ENCODE data around the gene SGPL1.
A peak's percentile ranks its signal among the peaks of the same experiment; 100 is the strongest.

Gene SGPL1

DNA sequence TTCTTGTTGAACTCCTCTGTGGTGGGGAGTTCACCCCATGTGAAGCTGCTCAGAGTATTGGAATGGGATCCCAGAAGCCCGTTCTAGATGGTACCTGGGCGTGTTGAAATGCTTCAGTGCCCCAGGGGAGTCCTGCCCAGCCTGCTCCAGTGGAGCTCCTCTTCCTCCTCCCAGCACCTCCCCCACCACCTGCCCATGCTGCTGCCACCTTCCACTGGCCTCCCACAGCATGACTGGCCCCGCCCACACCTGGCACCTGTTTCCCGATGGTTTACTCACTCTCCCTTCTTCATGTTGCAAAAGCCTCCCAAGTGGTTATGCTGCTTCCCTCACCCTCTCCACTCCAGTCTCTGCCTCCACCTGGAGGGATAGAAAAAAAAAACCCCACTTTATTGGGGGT, 104.8 kb downstream of the SGPL1 start:
- TF ChIP-seq, protein P1, sequence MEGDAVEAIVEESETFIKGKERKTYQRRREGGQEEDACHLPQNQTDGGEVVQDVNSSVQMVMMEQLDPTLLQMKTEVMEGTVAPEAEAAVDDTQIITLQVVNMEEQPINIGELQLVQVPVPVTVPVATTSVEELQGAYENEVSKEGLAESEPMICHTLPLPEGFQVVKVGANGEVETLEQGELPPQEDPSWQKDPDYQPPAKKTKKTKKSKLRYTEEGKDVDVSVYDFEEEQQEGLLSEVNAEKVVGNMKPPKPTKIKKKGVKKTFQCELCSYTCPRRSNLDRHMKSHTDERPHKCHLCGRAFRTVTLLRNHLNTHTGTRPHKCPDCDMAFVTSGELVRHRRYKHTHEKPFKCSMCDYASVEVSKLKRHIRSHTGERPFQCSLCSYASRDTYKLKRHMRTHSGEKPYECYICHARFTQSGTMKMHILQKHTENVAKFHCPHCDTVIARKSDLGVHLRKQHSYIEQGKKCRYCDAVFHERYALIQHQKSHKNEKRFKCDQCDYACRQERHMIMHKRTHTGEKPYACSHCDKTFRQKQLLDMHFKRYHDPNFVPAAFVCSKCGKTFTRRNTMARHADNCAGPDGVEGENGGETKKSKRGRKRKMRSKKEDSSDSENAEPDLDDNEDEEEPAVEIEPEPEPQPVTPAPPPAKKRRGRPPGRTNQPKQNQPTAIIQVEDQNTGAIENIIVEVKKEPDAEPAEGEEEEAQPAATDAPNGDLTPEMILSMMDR (IDR thresholded peaks at IDR 0.05; ENCODE audit: unreplicated experiment in 3 of 3), result no peak
- peaks cover 24% of the 10 kb centered on the region for H3K4me1 Mint-ChIP-seq
- no peaks in the 10 kb centered on the region for H3K36me3 Mint-ChIP-seq (ENCODE audit: low read depth)
- no peak overlapping the region for H3K4me3 Mint-ChIP-seq
- no peak overlapping the region for H3K27ac Mint-ChIP-seq
- peaks cover 20% of the 10 kb centered on the region for H3K27me3 Mint-ChIP-seq (ENCODE audit: low read depth)
- H3K9me3 Mint-ChIP-seq, result no peaks in the 10 kb centered on the region

DNA sequence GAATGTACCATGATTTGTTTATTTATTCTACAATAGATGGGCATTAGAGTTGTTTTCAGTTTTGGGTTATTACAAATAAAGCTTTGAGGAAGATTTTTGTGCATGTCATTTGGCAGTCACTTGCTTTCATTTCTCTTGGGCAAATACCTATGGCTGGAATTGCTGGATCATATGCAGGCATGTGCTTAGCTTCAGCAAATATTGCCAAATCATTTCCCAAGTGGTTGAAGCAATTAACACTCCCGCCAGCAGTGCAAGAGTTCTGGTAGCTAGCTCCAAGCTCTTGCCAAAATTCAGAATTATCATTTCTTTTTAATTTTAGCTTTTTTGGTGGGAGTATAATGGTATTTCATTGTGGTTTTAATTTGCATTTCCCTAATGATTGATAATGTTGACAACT, 105.5 kb downstream of the SGPL1 start:
- H3K4me3 Mint-ChIP-seq, result no peak overlapping the region
- no peaks in the 10 kb centered on the region for H3K36me3 Mint-ChIP-seq (ENCODE audit: low read depth)
- peaks cover 20% of the 10 kb centered on the region for H3K27me3 Mint-ChIP-seq (ENCODE audit: low read depth)
- TF ChIP-seq, protein P1 (IDR thresholded peaks at IDR 0.05; ENCODE audit: unreplicated experiment in 3 of 3), result no peak
- no peaks in the 10 kb centered on the region for H3K9me3 Mint-ChIP-seq
- peaks cover 24% of the 10 kb centered on the region for H3K4me1 Mint-ChIP-seq
- H3K27ac Mint-ChIP-seq, result no peak overlapping the region

DNA sequence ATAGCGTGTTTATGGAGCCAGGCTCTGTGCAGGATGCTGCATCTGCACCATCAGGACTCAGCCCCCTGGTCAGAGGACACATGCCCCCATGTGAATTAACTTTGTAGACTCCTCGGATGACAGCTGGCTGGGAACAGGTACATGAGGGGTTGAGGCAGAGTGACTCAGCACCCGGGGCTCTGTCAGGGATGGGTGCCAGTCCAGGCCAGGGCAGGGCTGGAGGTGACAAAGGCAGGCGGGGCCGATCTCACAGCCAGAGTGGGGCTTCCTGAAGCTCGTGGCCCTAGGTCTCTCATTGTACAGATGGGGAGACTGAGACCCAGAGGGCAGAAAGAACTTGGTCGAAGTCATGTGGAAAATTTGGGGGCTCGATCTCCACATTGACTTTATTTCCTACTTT, 107.9 kb downstream of the SGPL1 start:
- TF ChIP-seq, protein P1 (IDR thresholded peaks at IDR 0.05; ENCODE audit: unreplicated experiment in 3 of 3), result no peak
- Mint-ChIP-seq H3K27ac (no peak overlapping the region), H3K4me1 (peaks cover 36% of the 10 kb centered on the region), H3K9me3 (no peaks in the 10 kb centered on the region), H3K36me3 (ENCODE audit: low read depth) (no peaks in the 10 kb centered on the region), H3K27me3 (ENCODE audit: low read depth) (peaks cover 37% of the 10 kb centered on the region), H3K4me3 (no peak overlapping the region)

DNA sequence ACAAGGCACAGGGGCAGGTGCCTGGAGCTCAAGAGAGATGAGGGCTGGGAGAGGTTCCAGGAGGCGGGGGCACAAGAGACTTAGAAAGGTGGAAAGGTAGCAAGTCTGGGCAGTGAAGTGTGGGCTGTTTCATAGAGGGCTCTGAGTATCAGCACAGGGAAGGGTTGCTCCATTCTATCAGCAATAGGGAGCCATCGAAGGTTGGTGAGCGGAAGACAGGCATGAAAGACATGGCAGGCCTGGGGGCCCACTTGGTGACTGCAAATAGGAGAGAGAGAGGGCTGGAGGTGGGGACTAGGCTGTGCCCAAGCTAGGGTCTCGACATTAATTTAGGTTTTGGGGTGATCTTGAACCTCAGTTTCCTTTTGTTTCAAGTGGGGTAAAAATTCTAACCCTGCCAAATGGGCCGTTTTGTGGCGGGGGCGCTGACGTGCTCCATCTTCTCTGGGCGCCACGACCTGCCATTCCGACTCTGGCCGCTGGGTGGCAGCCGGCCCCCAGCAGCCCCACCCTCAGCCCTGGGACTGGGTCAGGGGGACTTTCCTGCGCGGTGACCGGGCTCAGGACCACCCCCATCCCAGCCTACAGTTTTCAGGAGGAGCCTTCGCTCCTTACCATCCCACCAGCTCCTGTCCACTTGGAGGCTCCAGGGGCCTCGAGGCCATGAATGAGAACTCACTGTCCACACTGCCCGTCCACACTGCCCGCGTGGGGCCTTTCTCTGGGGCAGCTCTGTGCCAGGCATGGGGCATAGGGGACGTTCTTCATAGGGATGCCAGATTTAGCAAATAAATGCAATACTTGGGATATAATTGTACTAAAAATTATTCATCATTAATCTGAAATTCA, 109.9 kb downstream of the SGPL1 start:
- H3K4me1 Mint-ChIP-seq, result peaks cover 47% of the 10 kb centered on the region
- H3K36me3 Mint-ChIP-seq (ENCODE audit: low read depth), result no peaks in the 10 kb centered on the region
- TF ChIP-seq, protein P1 (IDR thresholded peaks at IDR 0.05; ENCODE audit: unreplicated experiment in 3 of 3), result peak; percentile 96 to 99 (median 98)
- H3K9me3 Mint-ChIP-seq, result no peaks in the 10 kb centered on the region
- peak overlapping the region in 1 of 3 experiments; percentile 5 for H3K27ac Mint-ChIP-seq
- peaks cover 45% of the 10 kb centered on the region for H3K27me3 Mint-ChIP-seq (ENCODE audit: low read depth)
- H3K4me3 Mint-ChIP-seq, result no peak overlapping the region

DNA sequence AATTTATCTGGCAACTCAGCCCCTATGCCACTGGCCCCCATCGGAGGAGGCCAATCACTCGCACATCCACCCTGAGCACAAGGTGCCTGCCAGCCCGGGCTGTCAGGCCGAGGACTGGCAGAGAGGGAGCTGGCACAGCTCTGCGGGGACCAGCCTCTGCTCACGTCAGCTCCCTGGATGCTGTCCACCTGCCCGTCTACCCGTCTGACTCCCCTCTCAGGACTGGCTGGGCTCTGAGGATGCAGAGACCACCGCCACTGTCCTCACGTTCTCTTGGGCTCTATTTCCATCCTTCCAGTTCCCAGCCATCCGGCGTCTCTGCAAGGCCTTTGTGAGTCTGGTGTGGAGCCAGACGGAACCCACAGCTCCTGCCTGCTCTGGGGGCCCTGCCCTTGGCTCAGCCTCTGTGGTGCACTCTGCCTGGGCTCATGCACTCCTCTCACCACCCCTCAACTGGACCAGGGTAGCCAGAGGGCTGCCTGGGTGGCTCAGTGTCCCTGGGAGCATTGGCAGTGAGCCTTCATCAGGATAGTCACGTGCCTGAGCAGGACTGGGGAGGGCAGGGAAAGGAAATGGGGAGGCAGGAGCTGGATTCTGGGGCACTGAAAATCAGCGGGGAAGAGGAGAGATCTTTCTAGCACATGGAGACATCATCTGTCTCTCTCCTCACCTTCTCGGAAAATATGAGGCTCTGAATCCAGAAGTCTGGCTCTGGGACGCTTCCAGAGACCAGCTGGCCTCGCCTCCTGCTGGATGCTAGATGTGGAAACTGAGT, 110.7 kb downstream of the SGPL1 start:
- H3K4me1 Mint-ChIP-seq, result peaks cover 50% of the 10 kb centered on the region
- TF ChIP-seq, protein P1 (IDR thresholded peaks at IDR 0.05; ENCODE audit: unreplicated experiment in 3 of 3), result no peak
- no peaks in the 10 kb centered on the region for H3K9me3 Mint-ChIP-seq
- peaks cover 50% of the 10 kb centered on the region for H3K27me3 Mint-ChIP-seq (ENCODE audit: low read depth)
- H3K27ac Mint-ChIP-seq, result peak overlapping the region in 1 of 3 experiments; percentile 32
- no peak overlapping the region for H3K4me3 Mint-ChIP-seq
- no peaks in the 10 kb centered on the region for H3K36me3 Mint-ChIP-seq (ENCODE audit: low read depth)

Data from nephron (organoid).